ENCODE measurements around the gene ATN1. TPM values are rescaled to one million over a fixed set of nuclear protein-coding genes. Genes with fewer than 3 reads are reported as not detected.

Gene ATN1
- total and polyA plus RNA-seq, 2 of the 4 experiments (the other 2 are of a cell fraction): 3.4 to 58.7 TPM

DNA sequence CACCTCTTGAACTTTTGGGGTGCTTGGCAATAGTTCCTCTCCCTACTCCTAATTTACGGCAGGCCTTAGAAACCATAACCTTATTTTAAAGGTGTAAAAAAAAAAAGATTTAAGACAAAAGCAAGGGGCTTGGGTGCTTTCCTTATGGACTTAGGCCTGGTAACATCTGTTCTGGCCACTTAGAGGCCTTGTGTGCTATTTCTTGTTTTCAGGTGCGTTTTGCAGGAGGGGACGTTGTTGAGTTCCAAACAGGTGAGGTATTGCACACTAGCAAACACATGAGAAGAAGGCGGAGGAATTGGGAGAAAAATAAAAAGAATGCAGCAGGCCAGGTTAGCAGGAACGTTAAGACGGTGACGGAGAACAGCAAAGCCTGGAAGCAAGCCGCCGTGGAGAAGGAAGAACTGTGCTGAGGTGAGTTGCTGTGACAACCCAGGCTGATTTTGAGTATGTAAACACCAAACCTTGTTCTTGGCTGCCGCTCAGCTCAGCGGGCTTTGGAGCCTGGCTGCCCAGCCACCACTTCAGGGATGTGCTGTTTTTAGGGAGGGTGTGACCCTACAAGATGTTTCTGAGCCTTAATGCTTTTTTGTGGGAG lies 60.3 kb downstream of the ATN1 start:
- TF ChIP-seq SMC3 (IDR thresholded peaks at IDR 0.05; ENCODE audit: low read depth, low read length) (no peak), FOS (IDR thresholded peaks at IDR 0.05; ENCODE audit: low read depth, low read length) (no peak), MAFK (IDR thresholded peaks at IDR 0.05; ENCODE audit: low read depth, low read length) (no peak), RFX5 (IDR thresholded peaks at IDR 0.05; ENCODE audit: low read depth, low read length) (no peak), MAZ (IDR thresholded peaks at IDR 0.05; ENCODE audit: borderline replicate concordance, low read depth, low read length) (no peak), RCOR1 (IDR thresholded peaks at IDR 0.05; ENCODE audit: insufficient replicate concordance, low read length) (no peak), RAD21 (IDR thresholded peaks at IDR 0.05; ENCODE audit: low read length) (no peak), CHD1 (IDR thresholded peaks at IDR 0.05; ENCODE audit: low read depth, low read length) (no peak), MXI1 (IDR thresholded peaks at IDR 0.05; ENCODE audit: borderline replicate concordance, low read depth, low read length) (no peak), POLR2A (IDR thresholded peaks at IDR 0.05; ENCODE audit: low read depth, low read length) (no peak), NFE2L2 (IDR thresholded peaks at IDR 0.05; ENCODE audit: low read depth, low read length) (no peak), BHLHE40 (IDR thresholded peaks at IDR 0.05; ENCODE audit: low read depth, low read length) (no peak), CEBPB (IDR thresholded peaks at IDR 0.05; ENCODE audit: low read depth, low read length) (no peak)
- TF ChIP-seq, protein P1, sequence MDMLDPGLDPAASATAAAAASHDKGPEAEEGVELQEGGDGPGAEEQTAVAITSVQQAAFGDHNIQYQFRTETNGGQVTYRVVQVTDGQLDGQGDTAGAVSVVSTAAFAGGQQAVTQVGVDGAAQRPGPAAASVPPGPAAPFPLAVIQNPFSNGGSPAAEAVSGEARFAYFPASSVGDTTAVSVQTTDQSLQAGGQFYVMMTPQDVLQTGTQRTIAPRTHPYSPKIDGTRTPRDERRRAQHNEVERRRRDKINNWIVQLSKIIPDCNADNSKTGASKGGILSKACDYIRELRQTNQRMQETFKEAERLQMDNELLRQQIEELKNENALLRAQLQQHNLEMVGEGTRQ (IDR thresholded peaks at IDR 0.05; ENCODE audit: low read depth, low read length): no peak
- TF ChIP-seq, protein P2, sequence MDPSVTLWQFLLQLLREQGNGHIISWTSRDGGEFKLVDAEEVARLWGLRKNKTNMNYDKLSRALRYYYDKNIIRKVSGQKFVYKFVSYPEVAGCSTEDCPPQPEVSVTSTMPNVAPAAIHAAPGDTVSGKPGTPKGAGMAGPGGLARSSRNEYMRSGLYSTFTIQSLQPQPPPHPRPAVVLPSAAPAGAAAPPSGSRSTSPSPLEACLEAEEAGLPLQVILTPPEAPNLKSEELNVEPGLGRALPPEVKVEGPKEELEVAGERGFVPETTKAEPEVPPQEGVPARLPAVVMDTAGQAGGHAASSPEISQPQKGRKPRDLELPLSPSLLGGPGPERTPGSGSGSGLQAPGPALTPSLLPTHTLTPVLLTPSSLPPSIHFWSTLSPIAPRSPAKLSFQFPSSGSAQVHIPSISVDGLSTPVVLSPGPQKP (IDR thresholded peaks at IDR 0.05; ENCODE audit: borderline replicate concordance, low read depth, low read length): no peak
- TF ChIP-seq, protein P3, sequence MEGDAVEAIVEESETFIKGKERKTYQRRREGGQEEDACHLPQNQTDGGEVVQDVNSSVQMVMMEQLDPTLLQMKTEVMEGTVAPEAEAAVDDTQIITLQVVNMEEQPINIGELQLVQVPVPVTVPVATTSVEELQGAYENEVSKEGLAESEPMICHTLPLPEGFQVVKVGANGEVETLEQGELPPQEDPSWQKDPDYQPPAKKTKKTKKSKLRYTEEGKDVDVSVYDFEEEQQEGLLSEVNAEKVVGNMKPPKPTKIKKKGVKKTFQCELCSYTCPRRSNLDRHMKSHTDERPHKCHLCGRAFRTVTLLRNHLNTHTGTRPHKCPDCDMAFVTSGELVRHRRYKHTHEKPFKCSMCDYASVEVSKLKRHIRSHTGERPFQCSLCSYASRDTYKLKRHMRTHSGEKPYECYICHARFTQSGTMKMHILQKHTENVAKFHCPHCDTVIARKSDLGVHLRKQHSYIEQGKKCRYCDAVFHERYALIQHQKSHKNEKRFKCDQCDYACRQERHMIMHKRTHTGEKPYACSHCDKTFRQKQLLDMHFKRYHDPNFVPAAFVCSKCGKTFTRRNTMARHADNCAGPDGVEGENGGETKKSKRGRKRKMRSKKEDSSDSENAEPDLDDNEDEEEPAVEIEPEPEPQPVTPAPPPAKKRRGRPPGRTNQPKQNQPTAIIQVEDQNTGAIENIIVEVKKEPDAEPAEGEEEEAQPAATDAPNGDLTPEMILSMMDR (conservative IDR thresholded peaks at IDR 0.05; ENCODE audit: low read depth, low read length): no peak
- Histone ChIP-seq H3K4me3 (ENCODE audit: insufficient read depth, low read depth, low read length) (no peak overlapping the region), H4K5ac (ENCODE audit: low read depth, low read length) (no peak overlapping the region), H3K9me1 (ENCODE audit: insufficient read depth, low read length) (no peaks in the 10 kb centered on the region), H3K27me3 (ENCODE audit: control insufficient read depth, insufficient read depth, low read length) (no peaks in the 10 kb centered on the region), H2BK15ac (ENCODE audit: low read depth, low read length) (no peak overlapping the region), H4K8ac (ENCODE audit: low read depth in 2 of 2, low read length in 2 of 2) (no peak overlapping the region), H3K27ac (ENCODE audit: insufficient read depth, low read length) (no peak overlapping the region), H4K20me1 (ENCODE audit: insufficient read depth, low read length) (no peaks in the 10 kb centered on the region), H3K23ac (ENCODE audit: low read depth, low read length) (no peak overlapping the region), H3K79me1 (ENCODE audit: low read depth in 1 of 2, low read length in 2 of 2) (peaks cover 0 to 3% of the 10 kb centered on the region in 2 experiments; a peak in 2 of 4 replicates), H3K4me1 (ENCODE audit: control insufficient read depth, insufficient read depth, low read length) (no peaks in the 10 kb centered on the region), H2AK5ac (ENCODE audit: low read depth, low read length) (no peak overlapping the region), H2AFZ (replicated peaks; ENCODE audit: low read length, poor library complexity) (no peak overlapping the region), H3K56ac (ENCODE audit: extremely low read depth, insufficient read depth, low read length) (no peak overlapping the region), H3K9me3 (ENCODE audit: control insufficient read depth, insufficient read depth, low read length) (no peaks in the 10 kb centered on the region), H3K4me2 (ENCODE audit: low read depth, low read length) (no peak overlapping the region), H2AK9ac (replicated peaks; ENCODE audit: low read depth, low read length, poor library complexity) (no peak overlapping the region), H3K9ac (ENCODE audit: low read depth, low read length) (no peak overlapping the region), H2BK20ac (ENCODE audit: low read depth, low read length) (no peak overlapping the region), H2BK120ac (ENCODE audit: low read depth, low read length) (no peak overlapping the region), H3K36me3 (ENCODE audit: control insufficient read depth, insufficient read depth, low read length) (peaks cover 17% of the 10 kb centered on the region), H2BK5ac (ENCODE audit: low read depth, low read length, poor library complexity, severe bottlenecking) (no peak overlapping the region), H3K18ac (ENCODE audit: low read depth, low read length) (no peak overlapping the region), H3K14ac (replicated peaks; ENCODE audit: low read depth, low read length) (no peak overlapping the region), H3K4ac (ENCODE audit: low read depth, low read length) (no peak overlapping the region), H4K91ac (ENCODE audit: insufficient read depth, low read depth, low read length) (no peak overlapping the region)
- BruUV-seq (replicated peaks): no TSS peak
- ChIA-PET CTCF (no interaction called here), POLR2A (ENCODE audit: unreplicated experiment) (no interaction called here)
- in situ Hi-C loops (cut with MboI; ENCODE audit: low sequenced_read_pairs) (no loop called here), intact Hi-C loops (cut with micrococcal nuclease) (no loop called here), dilution Hi-C loops (cut with HindIII; ENCODE audit: low sequenced_read_pairs, unreplicated experiment) (no loop called here)
- no peak for DNase-seq
- WGBS, 2 experiments (ENCODE audit: extremely low coverage in 2 of 2, insufficient read length in 1 of 2): 100% methylated on average over 4 of the region's 11 CpGs; no CpG with 5 or more reads in 1 of the 2 experiments
- no peak for ATAC-seq (ENCODE audit: low read depth)

Data from IMR-90 (cell line).